ENCODE measurements around the gene IFI27L1. TPM values are rescaled to one million over a fixed set of nuclear protein-coding genes. Genes with fewer than 3 reads are reported as not detected.

Gene IFI27L1
- total RNA-seq, 1 experiment from 2014 or later: 27.6 TPM

DNA sequence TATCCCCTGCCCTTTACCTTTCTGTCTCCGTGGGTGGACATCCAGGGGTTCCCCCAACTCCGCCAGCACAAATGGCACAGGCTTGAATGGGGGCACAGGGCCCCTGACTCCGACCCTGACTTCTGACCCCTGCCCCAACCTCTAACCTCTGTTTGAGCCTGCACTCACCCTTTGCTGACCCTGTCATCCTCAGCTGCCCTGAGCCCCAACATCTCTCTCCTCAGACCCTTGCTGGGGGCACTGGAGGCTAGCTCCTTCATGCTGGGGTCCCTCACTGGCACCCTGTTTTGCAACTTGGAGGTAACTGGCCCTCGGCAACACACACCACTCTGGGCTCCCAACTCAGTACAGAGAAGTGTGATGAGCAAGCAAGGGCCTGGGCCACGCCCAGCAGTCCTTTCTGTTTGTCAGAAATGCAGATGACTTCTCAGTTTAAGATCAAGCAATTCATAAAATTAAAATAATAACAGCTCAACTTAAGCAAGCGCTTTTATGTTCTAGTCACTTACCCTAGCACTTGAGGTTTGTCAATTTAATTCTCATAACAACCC, 31.5 kb downstream of the IFI27L1 start:
- Mint-ChIP-seq H3K27ac (no peak overlapping the region), H3K9me3 (no peaks in the 10 kb centered on the region), H3K36me3 (no peaks in the 10 kb centered on the region), H3K27me3 (ENCODE audit: low read depth) (peaks cover 2% of the 10 kb centered on the region; the same call in 1 of the 2 replicates), H3K4me3 (no peak overlapping the region), H3K4me1 (peaks cover 14% of the 10 kb centered on the region; the same call in 1 of the 2 replicates)
- CTCF ChIA-PET: no interaction called here
- TF ChIP-seq SMAD4 (CRISPR knock-in tag; IDR thresholded peaks at IDR 0.05) (no peak), PRDM15 (CRISPR knock-in tag; IDR thresholded peaks at IDR 0.05) (no peak), ZNF671 (CRISPR knock-in tag; IDR thresholded peaks at IDR 0.05) (no peak), ATF6 (CRISPR knock-in tag; IDR thresholded peaks at IDR 0.05) (no peak), ZNF263 (CRISPR knock-in tag; IDR thresholded peaks at IDR 0.05; ENCODE audit: low read depth) (no peak), PRRX2 (CRISPR knock-in tag; IDR thresholded peaks at IDR 0.05) (no peak), MYBL2 (CRISPR knock-in tag; IDR thresholded peaks at IDR 0.05) (no peak), FOXP1 (CRISPR knock-in tag; IDR thresholded peaks at IDR 0.05; ENCODE audit: borderline replicate concordance) (no peak), ZBTB21 (CRISPR knock-in tag; IDR thresholded peaks at IDR 0.05; ENCODE audit: borderline replicate concordance) (no peak), ZNF512 (CRISPR knock-in tag; IDR thresholded peaks at IDR 0.05; ENCODE audit: borderline replicate concordance) (no peak), PREB (CRISPR knock-in tag; IDR thresholded peaks at IDR 0.05; ENCODE audit: borderline replicate concordance) (no peak), RORB (CRISPR knock-in tag; IDR thresholded peaks at IDR 0.05) (no peak), IRF2 (CRISPR knock-in tag; IDR thresholded peaks at IDR 0.05; ENCODE audit: borderline replicate concordance, low read depth) (no peak), ZNF423 (CRISPR knock-in tag; IDR thresholded peaks at IDR 0.05) (no peak), STAT6 (CRISPR knock-in tag; conservative IDR thresholded peaks at IDR 0.05; ENCODE audit: low read depth) (no peak)
- TF ChIP-seq, protein P1, sequence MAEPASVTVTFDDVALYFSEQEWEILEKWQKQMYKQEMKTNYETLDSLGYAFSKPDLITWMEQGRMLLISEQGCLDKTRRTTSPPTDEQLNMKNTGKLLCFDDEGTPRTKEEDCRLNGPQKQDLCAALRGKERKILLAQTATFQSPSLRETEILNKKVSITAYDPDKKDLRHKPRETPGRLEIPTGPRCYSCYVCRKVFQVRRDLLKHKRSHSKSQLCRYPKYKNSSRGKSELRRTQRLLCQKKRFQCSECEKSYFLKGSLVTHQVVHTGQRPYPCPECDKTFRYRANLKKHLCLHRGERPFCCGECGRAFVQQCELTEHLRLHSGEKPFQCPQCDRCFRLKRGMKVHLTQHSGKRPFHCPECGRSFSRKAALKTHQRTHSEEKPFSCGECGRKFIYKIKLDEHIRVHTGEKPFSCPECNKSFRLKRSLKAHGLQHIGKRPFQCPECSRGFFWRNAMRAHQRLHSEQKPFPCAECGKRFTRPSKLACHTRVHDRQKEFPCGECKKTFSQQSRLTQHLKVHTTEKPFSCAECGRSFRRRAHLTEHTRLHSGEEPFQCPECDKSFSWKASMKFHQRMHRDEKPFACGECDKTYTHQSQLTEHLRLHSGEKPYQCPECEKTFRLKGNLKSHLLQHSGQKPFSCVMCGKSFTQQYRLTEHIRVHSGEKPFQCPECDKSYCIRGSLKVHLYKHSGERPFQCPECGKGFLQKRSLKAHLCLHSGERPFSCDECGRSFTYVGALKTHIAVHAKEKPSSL (CRISPR knock-in tag; conservative IDR thresholded peaks at IDR 0.05): no peak
- TF ChIP-seq, protein P2, sequence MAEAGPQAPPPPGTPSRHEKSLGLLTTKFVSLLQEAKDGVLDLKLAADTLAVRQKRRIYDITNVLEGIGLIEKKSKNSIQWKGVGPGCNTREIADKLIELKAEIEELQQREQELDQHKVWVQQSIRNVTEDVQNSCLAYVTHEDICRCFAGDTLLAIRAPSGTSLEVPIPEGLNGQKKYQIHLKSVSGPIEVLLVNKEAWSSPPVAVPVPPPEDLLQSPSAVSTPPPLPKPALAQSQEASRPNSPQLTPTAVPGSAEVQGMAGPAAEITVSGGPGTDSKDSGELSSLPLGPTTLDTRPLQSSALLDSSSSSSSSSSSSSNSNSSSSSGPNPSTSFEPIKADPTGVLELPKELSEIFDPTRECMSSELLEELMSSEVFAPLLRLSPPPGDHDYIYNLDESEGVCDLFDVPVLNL (CRISPR knock-in tag; IDR thresholded peaks at IDR 0.05; ENCODE audit: borderline replicate concordance, low read depth): no peak
- TF ChIP-seq, protein P3, sequence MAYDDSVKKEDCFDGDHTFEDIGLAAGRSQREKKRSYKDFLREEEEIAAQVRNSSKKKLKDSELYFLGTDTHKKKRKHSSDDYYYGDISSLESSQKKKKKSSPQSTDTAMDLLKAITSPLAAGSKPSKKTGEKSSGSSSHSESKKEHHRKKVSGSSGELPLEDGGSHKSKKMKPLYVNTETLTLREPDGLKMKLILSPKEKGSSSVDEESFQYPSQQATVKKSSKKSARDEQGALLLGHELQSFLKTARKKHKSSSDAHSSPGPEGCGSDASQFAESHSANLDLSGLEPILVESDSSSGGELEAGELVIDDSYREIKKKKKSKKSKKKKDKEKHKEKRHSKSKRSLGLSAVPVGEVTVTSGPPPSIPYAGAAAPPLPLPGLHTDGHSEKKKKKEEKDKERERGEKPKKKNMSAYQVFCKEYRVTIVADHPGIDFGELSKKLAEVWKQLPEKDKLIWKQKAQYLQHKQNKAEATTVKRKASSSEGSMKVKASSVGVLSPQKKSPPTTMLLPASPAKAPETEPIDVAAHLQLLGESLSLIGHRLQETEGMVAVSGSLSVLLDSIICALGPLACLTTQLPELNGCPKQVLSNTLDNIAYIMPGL (CRISPR knock-in tag; IDR thresholded peaks at IDR 0.05): no peak
- POLR2A ChIA-PET: no interaction called here
- no peak for DNase-seq (ENCODE audit: low spot score)
- ATAC-seq: no peak

Data from WTC11 (cell line).